K562 (cell line): Measurements from ENCODE around the gene APOM. TPM values are rescaled to one million over a fixed set of nuclear protein-coding genes. Genes with fewer than 3 reads are reported as not detected.

ENCODE experiments used
- CBX2 ChIP-seq: fragments of 200-600 bp; sonication (generic); IDR thresholded peaks from one replicate; pipeline ENCODE4 v1.6.1; 2012; ENCODE audit warnings: mild to moderate bottlenecking, low read length, inconsistent platforms; ENCODE audit not compliant: insufficient read depth, poor library complexity, severe bottlenecking
- CHD4 ChIP-seq: fragments of 200-600 bp; sonication (generic); IDR thresholded peaks from 3 replicates; pipeline ENCODE4 v1.6.1; 2012; ENCODE audit warnings: low read depth, mild to moderate bottlenecking, mixed read lengths, low read length, inconsistent platforms; ENCODE audit not compliant: insufficient read depth, insufficient replicate concordance, poor library complexity, severe bottlenecking
- FOS ChIP-seq: IDR thresholded peaks from 3 replicates; pipeline ENCODE4 v1.6.1; 2011; ENCODE audit not compliant: insufficient read length; ENCODE audit errors: extremely low read depth
- MED1 ChIP-seq: sonication (generic); formaldehyde crosslinking; IDR thresholded peaks from 2 replicates; pipeline ENCODE4 v1.8.1; 2023; ENCODE audit warnings: missing genetic modification reagents, borderline replicate concordance
- NR2C2 ChIP-seq, 2 experiments: fragments of 200-800 bp in 1 of 2; sonication (Bioruptor generic) in 1 of 2; sonication (generic) in 1 of 2; formaldehyde crosslinking in 1 of 2; IDR thresholded peaks; 2 replicates each; pipeline versions ENCODE4 v1.6.1 to v1.8.0; 2016 to 2022; ENCODE audit warnings: mild to moderate bottlenecking in 1 of 2, missing compliant biosample characterization in 1 of 2, missing genetic modification characterization in 1 of 2, missing genetic modification reagents in 1 of 2
- PHF21A ChIP-seq: fragments of 450-650 bp; IDR thresholded peaks from 2 replicates; pipeline ENCODE4 v1.6.1; 2017; ENCODE audit warnings: low read depth, borderline replicate concordance
- SNIP1 ChIP-seq: fragments of 450-650 bp; IDR thresholded peaks from 2 replicates; pipeline ENCODE4 v1.7.1; 2017; ENCODE audit warnings: low read depth, mild to moderate bottlenecking
- STAT5B ChIP-seq: fragments of 250-450 bp; sonication (Bioruptor Pico); IDR thresholded peaks from 2 replicates; pipeline ENCODE4 v1.8.0; 2021; ENCODE audit warnings: mild to moderate bottlenecking, inconsistent platforms
- ZBTB49 ChIP-seq: sonication (generic); formaldehyde crosslinking; IDR thresholded peaks from 2 replicates; pipeline ENCODE4 v1.8.0; 2022; ENCODE audit warnings: missing genetic modification reagents, mild to moderate bottlenecking, borderline replicate concordance
- ZNF561 ChIP-seq: fragments of 450-650 bp; formaldehyde crosslinking; conservative IDR thresholded peaks from 2 replicates; pipeline ENCODE4 v1.4.0; 2020; ENCODE audit warnings: mild to moderate bottlenecking, moderate library complexity
- ZNF717 ChIP-seq: fragments of 250-450 bp; sonication (Bioruptor Pico); IDR thresholded peaks from 2 replicates; pipeline ENCODE4 v1.5.0; 2021
- polyA plus RNA-seq, 8 experiments: library from polyadenylated mRNA; depleted of rRNA in 4 of 8; stranded (reverse) in 5 of 8; unstranded in 3 of 8; fragments of >200 nt; fragmentation: Nextera tagmentation in 2 of 8; fragmentation: Illumina TruSeq in 1 of 8; extraction: Ambion mirVana in 2 of 8; extraction: Trizol in 1 of 8; gene quantifications; 2 replicates each; pipeline versions ENCODE4 v1.2.1 to v1.2.3, GENCODE V29; 2011 to 2014; ENCODE audit warnings: inconsistent platforms in 1 of 8, missing spikeins in 1 of 8
- total RNA-seq, 7 experiments: library from RNA; depleted of rRNA in 6 of 7; stranded (reverse); fragments of >200 nt in 6 of 7; fragmentation: Illumina TruSeq in 2 of 7; extraction: Trizol in 2 of 7; gene quantifications; 2 replicates each; pipeline versions ENCODE4 v1.2.1 to v1.2.3, GENCODE V29; 2011 to 2021; ENCODE audit warnings: low replicate concordance in 1 of 7
- TF ChIP-seq, protein P1 (sequence below): fragments of 200-800 bp; sonication (Bioruptor generic); IDR thresholded peaks from 2 replicates; pipeline ENCODE4 v1.6.1; 2017; ENCODE audit warnings: missing genetic modification characterization, missing compliant biosample characterization
- TF ChIP-seq, protein P2 (sequence below), 2 experiments: fragments of 450-650 bp; formaldehyde crosslinking in 1 of 2; IDR thresholded peaks; 2 replicates each; pipeline versions ENCODE4 v1.4.0 to v1.6.1; 2014 to 2020; ENCODE audit warnings: mild to moderate bottlenecking in 2 of 2, borderline replicate concordance in 1 of 2, low read depth in 1 of 2

The APOM gene
- total and polyA plus RNA-seq, 9 of the 15 experiments (the other 6 are each of a cell fraction or from before 2014, with no cell fraction given), result 5.7 to 24.3 (median 10.4) TPM

GRCh38 chr6:31665501-31666336 lies 10.0 kb downstream of the APOM start, which contains the start of gene CSNK2B (continued):
- TF ChIP-seq ZBTB49, result peak; percentile 82; the same call in 1 of the 2 replicates
- TF ChIP-seq, protein P1, sequence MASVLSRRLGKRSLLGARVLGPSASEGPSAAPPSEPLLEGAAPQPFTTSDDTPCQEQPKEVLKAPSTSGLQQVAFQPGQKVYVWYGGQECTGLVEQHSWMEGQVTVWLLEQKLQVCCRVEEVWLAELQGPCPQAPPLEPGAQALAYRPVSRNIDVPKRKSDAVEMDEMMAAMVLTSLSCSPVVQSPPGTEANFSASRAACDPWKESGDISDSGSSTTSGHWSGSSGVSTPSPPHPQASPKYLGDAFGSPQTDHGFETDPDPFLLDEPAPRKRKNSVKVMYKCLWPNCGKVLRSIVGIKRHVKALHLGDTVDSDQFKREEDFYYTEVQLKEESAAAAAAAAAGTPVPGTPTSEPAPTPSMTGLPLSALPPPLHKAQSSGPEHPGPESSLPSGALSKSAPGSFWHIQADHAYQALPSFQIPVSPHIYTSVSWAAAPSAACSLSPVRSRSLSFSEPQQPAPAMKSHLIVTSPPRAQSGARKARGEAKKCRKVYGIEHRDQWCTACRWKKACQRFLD (CRISPR knock-in tag), result no peak
- no peak for TF ChIP-seq STAT5B
- no peak for TF ChIP-seq CHD4
- TF ChIP-seq NR2C2 (CRISPR knock-in tag; IDR thresholded peaks at IDR 0.05), result peak; percentile 98
- TF ChIP-seq NR2C2 (tag; IDR thresholded peaks at IDR 0.05), result no peak
- no peak for TF ChIP-seq FOS
- TF ChIP-seq, protein P2, sequence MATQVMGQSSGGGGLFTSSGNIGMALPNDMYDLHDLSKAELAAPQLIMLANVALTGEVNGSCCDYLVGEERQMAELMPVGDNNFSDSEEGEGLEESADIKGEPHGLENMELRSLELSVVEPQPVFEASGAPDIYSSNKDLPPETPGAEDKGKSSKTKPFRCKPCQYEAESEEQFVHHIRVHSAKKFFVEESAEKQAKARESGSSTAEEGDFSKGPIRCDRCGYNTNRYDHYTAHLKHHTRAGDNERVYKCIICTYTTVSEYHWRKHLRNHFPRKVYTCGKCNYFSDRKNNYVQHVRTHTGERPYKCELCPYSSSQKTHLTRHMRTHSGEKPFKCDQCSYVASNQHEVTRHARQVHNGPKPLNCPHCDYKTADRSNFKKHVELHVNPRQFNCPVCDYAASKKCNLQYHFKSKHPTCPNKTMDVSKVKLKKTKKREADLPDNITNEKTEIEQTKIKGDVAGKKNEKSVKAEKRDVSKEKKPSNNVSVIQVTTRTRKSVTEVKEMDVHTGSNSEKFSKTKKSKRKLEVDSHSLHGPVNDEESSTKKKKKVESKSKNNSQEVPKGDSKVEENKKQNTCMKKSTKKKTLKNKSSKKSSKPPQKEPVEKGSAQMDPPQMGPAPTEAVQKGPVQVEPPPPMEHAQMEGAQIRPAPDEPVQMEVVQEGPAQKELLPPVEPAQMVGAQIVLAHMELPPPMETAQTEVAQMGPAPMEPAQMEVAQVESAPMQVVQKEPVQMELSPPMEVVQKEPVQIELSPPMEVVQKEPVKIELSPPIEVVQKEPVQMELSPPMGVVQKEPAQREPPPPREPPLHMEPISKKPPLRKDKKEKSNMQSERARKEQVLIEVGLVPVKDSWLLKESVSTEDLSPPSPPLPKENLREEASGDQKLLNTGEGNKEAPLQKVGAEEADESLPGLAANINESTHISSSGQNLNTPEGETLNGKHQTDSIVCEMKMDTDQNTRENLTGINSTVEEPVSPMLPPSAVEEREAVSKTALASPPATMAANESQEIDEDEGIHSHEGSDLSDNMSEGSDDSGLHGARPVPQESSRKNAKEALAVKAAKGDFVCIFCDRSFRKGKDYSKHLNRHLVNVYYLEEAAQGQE (IDR thresholded peaks at IDR 0.05; ENCODE audit: borderline replicate concordance), result no peak
- TF ChIP-seq, protein P2 (CRISPR knock-in tag; IDR thresholded peaks at IDR 0.05; ENCODE audit: low read depth), result peak; percentile 75; the same call in 1 of the 2 replicates
- TF ChIP-seq MED1, result no peak
- TF ChIP-seq SNIP1, result no peak
- TF ChIP-seq PHF21A, result no peak
- TF ChIP-seq ZNF561 (CRISPR knock-in tag), result peak; percentile 58; the same call in 1 of the 2 replicates
- TF ChIP-seq CBX2, result no peak
- no peak for TF ChIP-seq ZNF717 (CRISPR knock-in tag)
